Thoracic aorta (tissue), 2 donors: ENCODE results near the gene PARVA. TPM values are rescaled to one million over a fixed set of nuclear protein-coding genes. Genes with fewer than 3 reads are reported as not detected.

Experiments used
- ATAC-seq: fragments of 150-250 bp; one replicate; pipeline ENCODE4 v1.8.0; 2017; ENCODE audit warnings: low read depth; ENCODE audit not compliant: insufficient number of reproducible peaks, low FRiP score
- DNase-seq: peaks from one replicate; pipeline ENCODE4 v3.0.0-alpha.2; 2020; ENCODE audit warnings: low spot score
- H3K27ac ChIP-seq, 2 donors: fragments of 200-600 bp; sonication (generic); 1 replicate in 1 of 2; 2 replicates in 1 of 2; pipeline ENCODE4 v1.5.1; 2016; ENCODE audit warnings: mild to moderate bottlenecking in 2 of 2, moderate library complexity in 2 of 2
- H3K27me3 ChIP-seq: fragments of 200-600 bp; sonication (generic); replicated peaks from 2 replicates; pipeline ENCODE4 v1.6.0; 2016; ENCODE audit warnings: mild to moderate bottlenecking; ENCODE audit not compliant: insufficient read depth
- H3K36me3 ChIP-seq: fragments of 200-600 bp; sonication (generic); one replicate; pipeline ENCODE4 v1.5.1; 2016
- H3K4me1 ChIP-seq, 2 donors: fragments of 200-600 bp; sonication (generic); 1 replicate in 1 of 2; 2 replicates in 1 of 2; pipeline versions ENCODE4 v1.5.1 to v1.6.0; 2016; ENCODE audit warnings: low read depth in 2 of 2, mild to moderate bottlenecking in 1 of 2; ENCODE audit not compliant: control insufficient read depth in 1 of 2
- H3K4me3 ChIP-seq: fragments of 200-600 bp; sonication (generic); 2 replicates; pipeline ENCODE4 v1.5.1; 2016; ENCODE audit warnings: mild to moderate bottlenecking
- H3K9me3 ChIP-seq: fragments of 200-600 bp; sonication (generic); 2 replicates; pipeline ENCODE4 v1.5.1; 2016
- total RNA-seq, 2 donors: library from RNA; depleted of rRNA; stranded (reverse); fragments of >200 nt; gene quantifications; one replicate each; pipeline versions ENCODE4 v1.1.0 to v1.2.3, GENCODE V29; 2016
- TF ChIP-seq, protein P1 (sequence below): fragments of 200-600 bp; sonication (generic); IDR thresholded peaks from one replicate; pipeline ENCODE4 v1.5.1; 2019; ENCODE audit warnings: antibody characterized with exemption

The PARVA gene
- total RNA-seq, 2 donors from 2014 or later, result 96.7 to 99.7 TPM

DNA sequence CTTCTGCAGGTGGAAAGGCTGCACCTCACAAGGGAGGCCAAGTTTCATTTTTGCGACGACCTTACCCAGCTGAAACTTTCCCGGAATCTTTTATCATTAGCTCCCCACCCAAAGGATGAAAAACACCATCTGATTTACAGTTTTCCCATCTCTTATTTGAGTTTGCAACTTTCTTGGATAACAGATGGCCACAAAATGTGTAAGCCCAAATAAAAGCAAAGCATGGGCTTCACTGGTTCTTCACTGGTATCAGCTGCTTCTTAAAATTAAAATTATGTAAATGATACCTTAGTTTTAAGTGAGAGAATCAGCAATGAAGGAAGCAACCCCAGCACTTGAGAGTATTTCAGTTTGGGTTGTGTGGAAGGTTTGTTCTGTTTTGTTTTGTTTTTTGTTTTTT, 55.8 kb downstream of the PARVA start:
- no peaks in the 10 kb centered on the region for H3K9me3 ChIP-seq
- TF ChIP-seq, protein P1, sequence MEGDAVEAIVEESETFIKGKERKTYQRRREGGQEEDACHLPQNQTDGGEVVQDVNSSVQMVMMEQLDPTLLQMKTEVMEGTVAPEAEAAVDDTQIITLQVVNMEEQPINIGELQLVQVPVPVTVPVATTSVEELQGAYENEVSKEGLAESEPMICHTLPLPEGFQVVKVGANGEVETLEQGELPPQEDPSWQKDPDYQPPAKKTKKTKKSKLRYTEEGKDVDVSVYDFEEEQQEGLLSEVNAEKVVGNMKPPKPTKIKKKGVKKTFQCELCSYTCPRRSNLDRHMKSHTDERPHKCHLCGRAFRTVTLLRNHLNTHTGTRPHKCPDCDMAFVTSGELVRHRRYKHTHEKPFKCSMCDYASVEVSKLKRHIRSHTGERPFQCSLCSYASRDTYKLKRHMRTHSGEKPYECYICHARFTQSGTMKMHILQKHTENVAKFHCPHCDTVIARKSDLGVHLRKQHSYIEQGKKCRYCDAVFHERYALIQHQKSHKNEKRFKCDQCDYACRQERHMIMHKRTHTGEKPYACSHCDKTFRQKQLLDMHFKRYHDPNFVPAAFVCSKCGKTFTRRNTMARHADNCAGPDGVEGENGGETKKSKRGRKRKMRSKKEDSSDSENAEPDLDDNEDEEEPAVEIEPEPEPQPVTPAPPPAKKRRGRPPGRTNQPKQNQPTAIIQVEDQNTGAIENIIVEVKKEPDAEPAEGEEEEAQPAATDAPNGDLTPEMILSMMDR, result no peak
- H3K4me3 ChIP-seq, result peak overlapping the region; percentile 35
- H3K4me1 ChIP-seq, result peaks cover 52 to 71% of the 10 kb centered on the region in 2 donors
- ATAC-seq (no peak), DNase-seq (no peak)
- H3K36me3 ChIP-seq, result peaks cover 4% of the 10 kb centered on the region
- H3K27me3 ChIP-seq, result no peaks in the 10 kb centered on the region
- peak overlapping the region; percentile 93 to 95 for H3K27ac ChIP-seq

DNA sequence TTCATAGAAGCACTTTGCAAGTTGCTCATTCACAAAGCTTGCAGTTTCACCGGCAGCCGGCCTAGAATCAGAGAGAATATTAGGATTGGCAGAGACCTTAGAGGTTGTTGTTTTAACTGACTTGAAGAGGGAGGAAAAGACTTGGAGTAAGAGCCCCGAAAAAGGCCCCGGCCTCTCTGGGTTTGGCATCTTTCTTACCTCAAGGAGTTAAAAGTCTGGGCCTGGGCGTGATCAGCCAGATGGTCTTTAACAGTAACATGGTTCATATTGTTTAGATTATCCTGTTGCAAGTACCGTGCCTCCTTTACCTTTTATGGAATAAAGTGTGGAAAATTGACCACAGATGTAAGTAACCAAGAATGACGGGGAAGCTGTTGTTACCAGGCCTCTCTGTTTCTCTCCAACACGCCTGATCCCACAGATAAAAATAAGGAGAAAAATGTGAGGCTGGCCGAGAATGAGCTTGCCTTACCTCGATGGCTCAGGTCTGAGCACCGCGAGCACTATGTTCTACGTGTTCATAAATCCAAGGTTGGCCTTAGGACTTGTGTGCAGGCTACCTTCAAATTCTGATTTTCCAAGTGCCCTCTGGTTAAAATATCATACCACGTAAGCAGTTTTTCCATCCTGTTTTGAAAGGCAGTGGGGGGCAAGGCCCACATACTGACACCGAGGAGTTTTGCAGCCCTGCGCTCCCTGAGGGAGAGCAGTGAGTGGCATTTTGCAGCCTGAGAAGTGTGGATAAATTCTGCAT, 56.4 kb downstream of the PARVA start:
- no peaks in the 10 kb centered on the region for H3K9me3 ChIP-seq

DNA sequence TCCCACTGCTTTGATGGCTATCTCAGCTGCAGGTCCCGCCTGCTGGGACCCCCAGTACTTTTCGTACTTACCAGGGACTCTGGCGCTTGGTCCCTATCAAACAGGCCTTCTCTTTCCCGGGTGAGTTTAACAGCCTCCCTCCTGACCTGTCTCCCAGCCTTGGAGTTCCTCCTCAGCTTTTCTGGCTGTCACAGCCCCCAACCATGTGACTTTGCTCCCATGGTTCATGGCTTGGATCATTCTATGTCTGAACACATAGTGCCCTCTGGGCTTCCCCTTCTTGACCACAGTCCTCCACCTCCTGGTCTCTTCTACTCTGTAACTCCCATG, 56.9 kb downstream of the PARVA start:
- H3K4me3 ChIP-seq, result no peak overlapping the region
- no peaks in the 10 kb centered on the region for H3K9me3 ChIP-seq
- ATAC-seq (no peak), DNase-seq (no peak)
- peaks cover 4% of the 10 kb centered on the region for H3K36me3 ChIP-seq
- TF ChIP-seq, protein P1, result no peak
- peaks cover 52 to 71% of the 10 kb centered on the region in 2 donors for H3K4me1 ChIP-seq
- no peaks in the 10 kb centered on the region for H3K27me3 ChIP-seq
- H3K27ac ChIP-seq, result peak overlapping the region; percentile 93 to 95

More for the DNA sequence above, 56.4 kb downstream of the PARVA start:
- H3K27ac ChIP-seq, result peak overlapping the region; percentile 93 to 95
- H3K36me3 ChIP-seq, result peaks cover 4% of the 10 kb centered on the region
- H3K27me3 ChIP-seq, result no peaks in the 10 kb centered on the region
- TF ChIP-seq, protein P1, result no peak
- no peak for ATAC-seq
- peak overlapping the region; percentile 3 for H3K4me3 ChIP-seq
- no peak for DNase-seq
- peaks cover 52 to 71% of the 10 kb centered on the region in 2 donors for H3K4me1 ChIP-seq

DNA sequence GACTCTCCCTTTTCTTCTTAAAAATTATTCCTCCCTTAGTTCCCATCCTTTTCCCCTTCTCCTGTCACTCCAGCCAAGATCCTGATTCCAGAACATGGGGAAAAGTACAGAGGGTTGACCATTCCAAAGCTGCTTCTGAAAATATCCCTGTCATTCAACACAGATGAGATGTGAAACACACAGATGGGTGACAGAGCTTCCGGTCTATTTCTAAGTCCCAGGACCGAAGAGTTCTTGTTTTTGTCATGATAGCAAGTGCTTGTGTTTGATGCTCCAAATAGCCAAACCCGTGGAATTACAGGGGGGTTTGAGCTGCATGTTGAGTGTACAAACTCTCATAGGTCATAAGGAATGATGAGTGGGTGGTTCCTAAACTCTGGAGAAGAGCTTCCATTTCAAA, 57.9 kb downstream of the PARVA start:
- Histone ChIP-seq H3K36me3 (peaks cover 4% of the 10 kb centered on the region), H3K9me3 (no peaks in the 10 kb centered on the region), H3K4me3 (no peak overlapping the region), H3K4me1 (peaks cover 47 to 64% of the 10 kb centered on the region in 2 donors), H3K27me3 (no peaks in the 10 kb centered on the region), H3K27ac (peak overlapping the region; percentile 93 to 95)
- no peak for DNase-seq
- TF ChIP-seq, protein P1, result no peak
- ATAC-seq, result no peak

DNA sequence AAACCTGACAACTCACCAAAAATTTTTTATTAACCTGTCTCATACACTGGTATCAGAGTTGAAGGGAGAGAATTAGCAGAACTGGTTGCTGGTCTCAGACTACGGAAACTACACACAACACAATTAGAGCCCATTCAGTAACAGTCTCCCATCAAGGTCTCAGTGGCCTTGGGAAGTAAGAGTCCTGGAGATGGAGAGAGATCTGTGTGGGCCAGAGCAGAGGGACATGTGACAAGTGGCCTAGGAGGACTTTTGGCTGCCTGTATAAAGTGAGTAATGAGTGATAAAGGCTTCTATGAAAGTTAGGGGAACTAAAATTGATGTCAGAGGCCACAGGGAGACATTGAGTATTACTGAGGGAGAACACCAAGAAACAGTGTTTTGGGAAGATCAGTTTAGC, 58.9 kb downstream of the PARVA start:
- Histone ChIP-seq H3K27ac (peak overlapping the region; percentile 93 to 95), H3K4me1 (peaks cover 41 to 54% of the 10 kb centered on the region in 2 donors)
- ATAC-seq, result no peak

More for the DNA sequence above, 58.9 kb downstream of the PARVA start:
- DNase-seq, result no peak
- Histone ChIP-seq H3K9me3 (no peaks in the 10 kb centered on the region), H3K4me3 (no peak overlapping the region), H3K27me3 (no peaks in the 10 kb centered on the region), H3K36me3 (peaks cover 4% of the 10 kb centered on the region)
- TF ChIP-seq, protein P1, result no peak
